Mucosa of stomach (tissue), 1 donor: Measurements from ENCODE around the gene LIN7B.
"Not testable (repeated sequence)": the region's sequence is repeated elsewhere in the genome, so short reads cannot be mapped to it uniquely, and the experiment has no call there.

Experiments used
- H3K27me3 ChIP-seq: one replicate; pipeline ENCODE4 v1.7.0; 2013; ENCODE audit warnings: mild to moderate bottlenecking, low read length; ENCODE audit not compliant: control insufficient read depth, insufficient read depth
- H3K36me3 ChIP-seq: one replicate; pipeline ENCODE4 v1.7.0; 2013; ENCODE audit warnings: low read length; ENCODE audit not compliant: control insufficient read depth, insufficient read depth
- H3K4me1 ChIP-seq: one replicate; pipeline ENCODE4 v1.7.0; 2013; ENCODE audit warnings: mild to moderate bottlenecking, low read length; ENCODE audit not compliant: control insufficient read depth, insufficient read depth
- H3K4me3 ChIP-seq: one replicate; pipeline ENCODE4 v1.7.0; 2013; ENCODE audit warnings: low read length
- H3K9ac ChIP-seq: one replicate; pipeline ENCODE4 v1.7.0; 2013; ENCODE audit warnings: mild to moderate bottlenecking, low read length, moderate library complexity
- H3K9me3 ChIP-seq: one replicate; pipeline ENCODE4 v1.7.0; 2013; ENCODE audit warnings: mild to moderate bottlenecking, low read length, moderate library complexity; ENCODE audit not compliant: control insufficient read depth
- donor health status: Pancreatic carcinoma.

The LIN7B gene

DNA sequence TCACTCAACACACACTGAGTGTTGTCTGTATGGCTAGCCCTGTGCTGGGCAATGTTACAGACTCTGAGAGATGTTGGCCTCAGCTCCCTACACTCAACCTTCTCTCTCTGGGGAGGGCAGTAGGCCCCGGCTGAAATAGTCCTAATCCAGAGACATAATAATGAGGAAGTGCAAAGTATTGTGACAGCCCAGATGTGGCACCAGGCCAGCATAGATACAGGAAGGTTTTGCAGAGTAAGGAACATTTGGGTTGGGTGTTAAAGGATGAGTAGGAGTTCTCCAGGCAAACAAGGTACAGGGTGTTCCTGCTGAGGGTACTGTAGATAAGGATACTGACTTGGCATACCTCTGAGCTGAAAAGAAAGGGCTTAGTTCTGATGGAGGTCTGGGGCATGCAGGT lies 2.4 kb downstream of the LIN7B start:
- H3K27me3 ChIP-seq = peaks cover 8% of the 10 kb centered on the region
- no peaks in the 10 kb centered on the region for H3K9me3 ChIP-seq
- peaks cover 30% of the 10 kb centered on the region for H3K4me1 ChIP-seq
- H3K4me3 ChIP-seq = no peak overlapping the region
- no peaks in the 10 kb centered on the region for H3K36me3 ChIP-seq
- no peak overlapping the region for H3K9ac ChIP-seq

- peaks cover 30% of the 10 kb centered on the region for H3K4me1 ChIP-seq
- no peaks in the 10 kb centered on the region for H3K9me3 ChIP-seq
- peak overlapping the region; percentile 5 for H3K4me3 ChIP-seq
- H3K9ac ChIP-seq = peak overlapping the region; percentile 82
- no peaks in the 10 kb centered on the region for H3K36me3 ChIP-seq
- peaks cover 8% of the 10 kb centered on the region for H3K27me3 ChIP-seq
These were observed 3.8 kb downstream of the LIN7B start for GRCh38 chr19:49117677-49118564.

DNA sequence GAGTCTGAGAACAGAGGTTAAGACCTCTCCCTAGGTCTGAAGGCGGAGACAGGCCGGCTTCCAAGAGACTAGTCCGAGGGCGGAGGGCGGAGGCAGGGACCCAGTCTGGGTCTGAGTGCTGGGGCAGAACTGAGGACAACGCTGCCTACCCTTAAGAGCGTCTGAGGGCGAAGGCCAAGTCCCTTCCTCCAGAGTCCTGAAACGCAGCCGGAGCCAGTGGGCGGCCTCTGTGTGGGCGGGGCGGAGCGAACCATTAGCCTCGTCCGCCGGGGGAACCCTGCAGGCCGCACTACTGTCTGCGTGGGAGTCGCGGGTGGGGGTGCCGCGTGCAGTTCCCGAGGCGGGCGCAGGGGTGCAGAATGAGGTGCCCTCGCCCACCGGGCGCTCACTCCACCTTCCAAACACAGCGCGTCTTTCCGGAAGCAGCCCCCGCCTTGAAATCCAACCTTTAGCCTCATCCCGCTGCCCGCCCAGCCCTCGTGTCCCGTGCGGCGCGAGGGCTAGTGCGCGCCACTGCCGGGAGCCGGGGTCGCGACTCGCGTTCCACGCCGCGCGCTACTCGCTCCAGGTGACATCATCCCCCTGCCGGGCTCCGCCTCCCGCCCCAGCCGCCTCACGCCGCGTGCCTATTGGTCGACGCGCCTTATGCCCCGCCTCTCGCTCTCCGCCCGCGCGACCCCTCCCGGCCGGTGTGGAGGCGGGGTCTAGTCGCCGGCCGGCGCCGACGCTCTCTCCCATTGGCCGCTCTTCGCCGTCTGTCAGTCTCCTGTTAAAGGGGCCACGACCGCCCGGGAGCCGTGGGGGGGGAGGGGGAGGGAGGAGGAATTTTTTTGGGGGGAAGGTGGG lies 4.6 kb downstream of the LIN7B start, which contains the start of gene C19orf73:
TSS of gene C19orf73 (minus strand) at position 579 of the 846 bp plus-strand sequence. CDS start at position 458, 121 bp downstream.
- Histone ChIP-seq H3K36me3 (no peaks in the 10 kb centered on the region), H3K4me3 (peak within 1 kb of the TSS; percentile 5), H3K9ac (peak within 1 kb of the TSS; percentile 82)

GRCh38 chr19:49119411-49120324 lies 5.5 kb downstream of the LIN7B start, which contains the start of gene PPFIA3:
TSS of gene PPFIA3 (plus strand) at chr19:49119544. CDS start at chr19:49127874, 8,330 bp downstream.
- Histone ChIP-seq H3K27me3 (peaks cover 8% of the 10 kb centered on the region), H3K9me3 (no peaks in the 10 kb centered on the region), H3K9ac (peak within 1 kb of the TSS; percentile 82), H3K36me3 (no peaks in the 10 kb centered on the region), H3K4me1 (peaks cover 26% of the 10 kb centered on the region), H3K4me3 (peak within 1 kb of the TSS; percentile 5)

More for the DNA sequence above, 4.6 kb downstream of the LIN7B start, which contains the start of gene C19orf73:
- peaks cover 28% of the 10 kb centered on the region for H3K4me1 ChIP-seq
- H3K27me3 ChIP-seq = peaks cover 8% of the 10 kb centered on the region
- no peaks in the 10 kb centered on the region for H3K9me3 ChIP-seq

DNA sequence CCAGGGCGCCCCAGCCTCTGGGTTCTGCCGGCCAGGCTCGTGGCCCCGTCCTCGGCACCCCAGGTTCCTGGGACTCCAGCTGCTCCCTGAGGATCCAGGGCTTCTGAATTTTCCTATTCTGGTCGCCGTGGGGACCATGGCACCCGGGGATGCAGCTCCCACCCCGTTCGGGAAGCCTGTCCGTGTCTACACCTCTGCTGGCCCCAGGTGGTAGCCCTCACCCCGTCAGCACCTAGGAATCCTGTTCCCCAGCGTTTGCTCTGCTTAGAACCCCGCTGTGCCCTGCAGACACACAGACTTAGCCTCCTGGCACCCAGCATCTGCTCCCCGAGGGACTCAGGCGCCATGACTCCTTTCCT lies 6.1 kb downstream of the LIN7B start:
- peak overlapping the region; percentile 31 for H3K9ac ChIP-seq
- H3K27me3 ChIP-seq = peaks cover 8% of the 10 kb centered on the region
- no peaks in the 10 kb centered on the region for H3K9me3 ChIP-seq
- no peak overlapping the region for H3K4me3 ChIP-seq
- peaks cover 28% of the 10 kb centered on the region for H3K4me1 ChIP-seq
- no peaks in the 10 kb centered on the region for H3K36me3 ChIP-seq

- Histone ChIP-seq H3K9me3 (no peaks in the 10 kb centered on the region), H3K27me3 (peaks cover 8% of the 10 kb centered on the region), H3K4me1 (peaks cover 32% of the 10 kb centered on the region), H3K9ac (no peak overlapping the region), H3K36me3 (no peaks in the 10 kb centered on the region), H3K4me3 (no peak overlapping the region)
These were observed 6.7 kb downstream of the LIN7B start for GRCh38 chr19:49120868-49121267.

GRCh38 chr19:49121841-49122240 lies 7.7 kb downstream of the LIN7B start:
- H3K27me3 ChIP-seq, H3K9ac ChIP-seq, H3K36me3 ChIP-seq, H3K4me3 ChIP-seq, H3K9me3 ChIP-seq: not testable (repeated sequence)
- H3K4me1 ChIP-seq = peaks cover 32% of the 10 kb centered on the region

DNA sequence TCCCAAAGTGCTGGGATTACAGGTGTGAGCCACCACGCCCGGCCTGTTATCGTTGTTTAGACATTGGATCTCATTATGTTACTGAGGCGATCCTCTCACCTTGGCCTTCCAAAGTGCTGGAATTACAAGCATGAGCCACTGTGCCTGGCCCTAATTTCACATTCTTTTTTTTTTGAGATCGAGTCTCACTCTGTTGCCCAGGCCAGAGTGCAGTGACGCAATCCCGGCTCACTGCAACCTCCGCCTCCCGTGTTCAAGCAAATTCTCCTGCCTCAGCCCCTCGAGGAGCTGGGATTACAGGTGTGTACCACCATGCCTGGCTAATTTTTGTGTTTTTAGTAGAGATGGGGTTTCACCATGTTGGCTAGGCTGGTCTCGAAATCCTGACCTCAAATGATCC lies 9.1 kb downstream of the LIN7B start:
- not testable (repeated sequence) for H3K27me3 ChIP-seq, H3K9me3 ChIP-seq, H3K9ac ChIP-seq, H3K4me3 ChIP-seq, H3K36me3 ChIP-seq
- peaks cover 31% of the 10 kb centered on the region for H3K4me1 ChIP-seq

DNA sequence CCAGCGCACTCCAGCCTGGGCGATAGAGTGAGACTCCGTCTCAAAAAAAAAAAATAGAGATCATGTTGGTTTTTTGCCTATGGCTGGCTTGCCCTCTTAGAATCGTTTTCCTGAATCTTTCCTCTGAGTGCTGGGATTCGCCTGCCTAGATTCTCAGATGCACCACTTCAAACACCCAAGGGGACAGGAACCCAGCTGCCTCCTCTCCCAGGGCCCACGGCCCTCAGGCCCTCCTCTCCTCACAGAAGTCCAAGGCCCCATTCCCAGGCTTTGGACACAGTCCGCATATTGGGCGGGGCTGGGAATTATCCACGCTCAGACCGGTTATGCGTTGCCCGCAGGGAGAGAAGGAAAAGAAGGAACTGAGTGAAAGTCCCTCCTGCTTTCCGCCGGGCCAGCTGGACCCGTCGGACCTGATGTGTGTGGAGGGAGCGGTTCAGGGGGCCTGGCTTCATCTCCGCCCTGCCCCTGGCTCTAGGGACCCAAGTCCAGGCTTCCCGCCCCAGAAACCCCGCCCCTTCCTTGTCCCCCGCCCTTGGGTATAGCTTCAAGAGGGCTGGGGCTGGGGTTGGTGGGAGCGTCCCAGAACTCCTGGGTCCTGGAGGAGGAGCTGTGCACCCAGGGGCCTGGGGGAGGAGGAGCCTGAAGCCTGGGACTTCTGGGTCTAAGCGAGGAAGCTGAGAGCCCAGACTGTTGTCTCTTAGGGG lies 11.0 kb downstream of the LIN7B start:
- H3K4me3 ChIP-seq = no peak overlapping the region
- H3K36me3 ChIP-seq = no peaks in the 10 kb centered on the region
- H3K4me1 ChIP-seq = peaks cover 29% of the 10 kb centered on the region
- H3K9me3 ChIP-seq = no peaks in the 10 kb centered on the region
- peak overlapping the region; percentile 37 for H3K9ac ChIP-seq
- peaks cover 7% of the 10 kb centered on the region for H3K27me3 ChIP-seq

GRCh38 chr19:49126575-49126974 lies 12.4 kb downstream of the LIN7B start:
- Histone ChIP-seq H3K36me3 (no peaks in the 10 kb centered on the region), H3K4me3 (no peak overlapping the region), H3K4me1 (peaks cover 25% of the 10 kb centered on the region), H3K9ac (no peak overlapping the region), H3K27me3 (no peaks in the 10 kb centered on the region), H3K9me3 (no peaks in the 10 kb centered on the region)

GRCh38 chr19:49127225-49127624 lies 13.1 kb downstream of the LIN7B start:
- H3K36me3 ChIP-seq, H3K4me3 ChIP-seq: not testable (repeated sequence)

More at GRCh38 chr19:49127225-49127624, 13.1 kb downstream of the LIN7B start:
- not testable (repeated sequence) for H3K9ac ChIP-seq, H3K9me3 ChIP-seq, H3K27me3 ChIP-seq
- H3K4me1 ChIP-seq = peaks cover 25% of the 10 kb centered on the region
